GM21619 (cell line): ENCODE measurements around the gene ATP5PB.

Experiments
- ATAC-seq: cut with Tn5 transposase; IDR thresholded peaks from one replicate; pipeline ENCODE4 v1.9.1; 2021; ENCODE audit not compliant: unreplicated experiment

ATP5PB gene

GRCh38 chr1:111446546-111446945, 2.7 kb upstream of the ATP5PB start:
- no peak for ATAC-seq

- ATAC-seq: no peak
Measured at GRCh38 chr1:111446967-111447892, 2.0 kb upstream of the ATP5PB start.

GRCh38 chr1:111448482-111448917, 764 bp upstream of the ATP5PB start:
- peak; percentile 29 for ATAC-seq

GRCh38 chr1:111449703-111450017, 396 bp downstream of the ATP5PB start:
- ATAC-seq: no peak

- ATAC-seq: no peak
Measured at GRCh38 chr1:111450185-111450584, 921 bp downstream of the ATP5PB start.

GRCh38 chr1:111452581-111452980, 3.3 kb downstream of the ATP5PB start:
- ATAC-seq: no peak

- ATAC-seq: no peak
Measured at GRCh38 chr1:111453706-111454105, 4.4 kb downstream of the ATP5PB start.

GRCh38 chr1:111454859-111455641, 5.8 kb downstream of the ATP5PB start:
- ATAC-seq: peak; percentile 53

GRCh38 chr1:111455642-111456031, 6.4 kb downstream of the ATP5PB start:
- no peak for ATAC-seq

- ATAC-seq: no peak
Measured at GRCh38 chr1:111461765-111462164, 12.5 kb downstream of the ATP5PB start.

GRCh38 chr1:111462370-111463028, 13.2 kb downstream of the ATP5PB start:
- ATAC-seq: no peak

GRCh38 chr1:111463029-111463683, 13.9 kb downstream of the ATP5PB start:
- no peak for ATAC-seq

- ATAC-seq: no peak
Measured at GRCh38 chr1:111465754-111466153, 16.5 kb downstream of the ATP5PB start.

GRCh38 chr1:111466480-111466879, 17.2 kb downstream of the ATP5PB start:
- ATAC-seq: no peak

GRCh38 chr1:111467865-111468716, 18.8 kb downstream of the ATP5PB start:
- ATAC-seq: no peak

- ATAC-seq: no peak
Measured at GRCh38 chr1:111468717-111469100, 19.4 kb downstream of the ATP5PB start.

- ATAC-seq: no peak
Measured at GRCh38 chr1:111469539-111469938, 20.3 kb downstream of the ATP5PB start.

- ATAC-seq: no peak
Measured at GRCh38 chr1:111470596-111470995, 21.3 kb downstream of the ATP5PB start.

- ATAC-seq: no peak
Measured at GRCh38 chr1:111471012-111471411, 21.7 kb downstream of the ATP5PB start.

- no peak for ATAC-seq
Measured at GRCh38 chr1:111471538-111471937, 22.3 kb downstream of the ATP5PB start.
